ENCODE data around the gene IL26. TPM values are rescaled to one million over a fixed set of nuclear protein-coding genes. Genes with fewer than 3 reads are reported as not detected.

Gene IL26
- total RNA-seq, 2 experiments from 2014 or later: 0.25 TPM; not detected in 1

GRCh38 chr12:68259318-68259940 lies 33.8 kb upstream of the IL26 start:
- CTCF ChIA-PET: no interaction called here
- Mint-ChIP-seq H3K4me1 (ENCODE audit: low read depth) (peaks cover 7% of the 10 kb centered on the region), H3K36me3 (ENCODE audit: low read depth) (no peaks in the 10 kb centered on the region), H3K27me3 (no peaks in the 10 kb centered on the region), H3K27ac (no peak overlapping the region), H3K4me3 (no peak overlapping the region), H3K9me3 (no peaks in the 10 kb centered on the region)
- Histone ChIP-seq H3K9me3 (ENCODE audit: control insufficient read depth in 1 of 2, insufficient read depth in 1 of 2, low read length in 2 of 2) (no peaks in the 10 kb centered on the region), H3K27me3 (ENCODE audit: control insufficient read depth in 1 of 2, insufficient read depth in 2 of 2, low read length in 2 of 2) (no peaks in the 10 kb centered on the region), H3K27ac (ENCODE audit: low read depth in 1 of 2, low read length in 2 of 2) (no peak overlapping the region), H3K36me3 (ENCODE audit: insufficient read depth, low read length) (no peaks in the 10 kb centered on the region), H3K4me1 (ENCODE audit: insufficient read depth, low read length) (no peaks in the 10 kb centered on the region), H3K4me3 (ENCODE audit: low read length) (no peak overlapping the region)
- DNase-seq (peak in 1 of 14 experiments; percentile 21), ATAC-seq (ENCODE audit: poor library complexity) (no peak)
- POLR2A ChIA-PET: no interaction called here
- TF ChIP-seq, protein P1, sequence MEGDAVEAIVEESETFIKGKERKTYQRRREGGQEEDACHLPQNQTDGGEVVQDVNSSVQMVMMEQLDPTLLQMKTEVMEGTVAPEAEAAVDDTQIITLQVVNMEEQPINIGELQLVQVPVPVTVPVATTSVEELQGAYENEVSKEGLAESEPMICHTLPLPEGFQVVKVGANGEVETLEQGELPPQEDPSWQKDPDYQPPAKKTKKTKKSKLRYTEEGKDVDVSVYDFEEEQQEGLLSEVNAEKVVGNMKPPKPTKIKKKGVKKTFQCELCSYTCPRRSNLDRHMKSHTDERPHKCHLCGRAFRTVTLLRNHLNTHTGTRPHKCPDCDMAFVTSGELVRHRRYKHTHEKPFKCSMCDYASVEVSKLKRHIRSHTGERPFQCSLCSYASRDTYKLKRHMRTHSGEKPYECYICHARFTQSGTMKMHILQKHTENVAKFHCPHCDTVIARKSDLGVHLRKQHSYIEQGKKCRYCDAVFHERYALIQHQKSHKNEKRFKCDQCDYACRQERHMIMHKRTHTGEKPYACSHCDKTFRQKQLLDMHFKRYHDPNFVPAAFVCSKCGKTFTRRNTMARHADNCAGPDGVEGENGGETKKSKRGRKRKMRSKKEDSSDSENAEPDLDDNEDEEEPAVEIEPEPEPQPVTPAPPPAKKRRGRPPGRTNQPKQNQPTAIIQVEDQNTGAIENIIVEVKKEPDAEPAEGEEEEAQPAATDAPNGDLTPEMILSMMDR (IDR thresholded peaks at IDR 0.05): no peak
- intact Hi-C loops (cut with DNase I, micrococcal nuclease): no loop called here

GRCh38 chr12:68253504-68253903 lies 27.9 kb upstream of the IL26 start, which contains the start of gene IL22:
Gene IL22 (minus strand): TSS chr12:68253604. CDS start chr12:68253448, 156 bp downstream.
- intact Hi-C loops (cut with DNase I, micrococcal nuclease): no loop called here
- H3K36me3 ChIP-seq (ENCODE audit: insufficient read depth, low read length): no peaks in the 10 kb centered on the region
- POLR2A ChIA-PET: no interaction called here
- Mint-ChIP-seq H3K4me3 (no peak within 1 kb of the TSS), H3K27ac (no peak within 1 kb of the TSS), H3K27me3 (no peaks in the 10 kb centered on the region), H3K36me3 (ENCODE audit: low read depth) (no peaks in the 10 kb centered on the region), H3K9me3 (no peaks in the 10 kb centered on the region), H3K4me1 (ENCODE audit: low read depth) (no peaks in the 10 kb centered on the region)
- no peak for DNase-seq
- no peaks in the 10 kb centered on the region for H3K27me3 ChIP-seq (ENCODE audit: control insufficient read depth in 1 of 2, insufficient read depth in 2 of 2, low read length in 2 of 2)
- no peak within 1 kb of the TSS for H3K27ac ChIP-seq (ENCODE audit: low read depth in 1 of 2, low read length in 2 of 2)
- ATAC-seq (ENCODE audit: poor library complexity): no peak
- no peaks in the 10 kb centered on the region for H3K9me3 ChIP-seq (ENCODE audit: control insufficient read depth in 1 of 2, insufficient read depth in 1 of 2, low read length in 2 of 2)
- H3K4me1 ChIP-seq (ENCODE audit: insufficient read depth, low read length): no peaks in the 10 kb centered on the region
- CTCF ChIA-PET: no interaction called here
- H3K4me3 ChIP-seq (ENCODE audit: low read length): no peak within 1 kb of the TSS
- TF ChIP-seq, protein P1 (IDR thresholded peaks at IDR 0.05): no peak

- intact Hi-C loops (cut with DNase I, micrococcal nuclease): no loop called here
- H3K27ac ChIP-seq (ENCODE audit: low read depth in 1 of 2, low read length in 2 of 2): no peak overlapping the region
- H3K4me3 Mint-ChIP-seq: no peak overlapping the region
- no peaks in the 10 kb centered on the region for H3K9me3 Mint-ChIP-seq
- H3K27ac Mint-ChIP-seq: no peak overlapping the region
- TF ChIP-seq, protein P1 (IDR thresholded peaks at IDR 0.05): no peak
- H3K36me3 Mint-ChIP-seq (ENCODE audit: low read depth): no peaks in the 10 kb centered on the region
- DNase-seq: no peak
- no peaks in the 10 kb centered on the region for H3K4me1 ChIP-seq (ENCODE audit: insufficient read depth, low read length)
- H3K27me3 ChIP-seq (ENCODE audit: control insufficient read depth in 1 of 2, insufficient read depth in 2 of 2, low read length in 2 of 2): no peaks in the 10 kb centered on the region
- ChIA-PET CTCF (no interaction called here), POLR2A (no interaction called here)
- H3K27me3 Mint-ChIP-seq: no peaks in the 10 kb centered on the region
- ATAC-seq (ENCODE audit: poor library complexity): no peak
- no peak overlapping the region for H3K4me3 ChIP-seq (ENCODE audit: low read length)
- H3K9me3 ChIP-seq (ENCODE audit: control insufficient read depth in 1 of 2, insufficient read depth in 1 of 2, low read length in 2 of 2): no peaks in the 10 kb centered on the region
- no peaks in the 10 kb centered on the region for H3K4me1 Mint-ChIP-seq (ENCODE audit: low read depth)
- no peaks in the 10 kb centered on the region for H3K36me3 ChIP-seq (ENCODE audit: insufficient read depth, low read length)
Observed at GRCh38 chr12:68252077-68252476, 26.5 kb upstream of the IL26 start.

All from CD4-positive, alpha-beta T cell (primary cell).